Measurements from ENCODE around the gene HOXA4.

Gene HOXA4

GRCh38 chr7:27088002-27088922, 42.3 kb downstream of the HOXA4 start:
- no peak for DNase-seq

- no peak for DNase-seq
These were observed 46.9 kb downstream of the HOXA4 start for GRCh38 chr7:27083646-27084045.

GRCh38 chr7:27082171-27082570, 48.4 kb downstream of the HOXA4 start:
- DNase-seq: no peak

- no peak for DNase-seq
These were observed 49.6 kb downstream of the HOXA4 start for GRCh38 chr7:27080844-27081436.

GRCh38 chr7:27079234-27079975, 51.2 kb downstream of the HOXA4 start:
- no peak for DNase-seq

- no peak for DNase-seq
These were observed 51.8 kb downstream of the HOXA4 start for GRCh38 chr7:27078616-27079233.
